ENCODE measurements around the gene GFOD2. TPM values are rescaled to one million over a fixed set of nuclear protein-coding genes. Genes with fewer than 3 reads are reported as not detected.

GFOD2 gene
- total RNA-seq, 1 donor from 2014 or later, result 32.4 TPM

DNA sequence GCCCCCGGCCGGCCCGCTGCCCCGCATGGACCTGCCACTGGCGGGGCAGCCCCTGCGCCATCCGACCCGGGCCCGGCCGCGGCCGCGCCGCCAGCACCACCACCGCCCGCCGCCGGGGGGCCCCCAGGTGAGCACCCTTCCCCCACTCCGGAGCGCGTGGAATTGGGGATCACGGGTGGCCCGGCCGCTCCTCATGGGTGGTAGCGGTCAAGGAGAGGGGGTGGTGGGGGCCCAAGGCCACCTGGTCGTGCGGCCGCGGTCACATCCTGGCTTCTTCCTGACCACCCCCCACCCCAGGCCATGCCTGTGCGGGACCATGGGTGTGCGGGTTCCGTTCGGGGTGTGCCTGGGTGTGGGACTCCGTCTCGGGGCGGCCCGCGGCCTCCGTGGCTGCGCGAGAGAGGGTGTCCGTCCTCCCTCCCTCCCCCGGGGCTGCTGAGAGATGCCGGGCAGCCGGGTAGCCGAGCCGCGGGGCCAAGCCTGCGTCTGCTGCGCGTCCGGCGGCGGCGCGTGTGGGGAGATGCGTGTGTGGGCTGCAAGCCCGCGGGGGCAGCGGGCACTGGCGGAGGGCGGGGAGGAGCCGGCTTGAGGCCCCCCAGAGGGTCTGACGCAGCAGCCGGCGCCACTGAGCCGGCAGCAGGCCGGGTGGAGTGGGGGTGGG lies 65.9 kb downstream of the GFOD2 start:
- Histone ChIP-seq H3K4me2 (ENCODE audit: low read length) (peak overlapping the region; percentile 91), H3K36me3 (ENCODE audit: insufficient read depth, low read length) (no peaks in the 10 kb centered on the region), H2AFZ (ENCODE audit: low read depth, low read length) (peak overlapping the region; percentile 34), H3K4me1 (ENCODE audit: insufficient read depth, low read length) (peaks cover 7% of the 10 kb centered on the region), H4K20me1 (ENCODE audit: insufficient read depth, low read length) (peaks cover 23% of the 10 kb centered on the region), H3K9ac (ENCODE audit: low read length) (peak overlapping the region; percentile 27), H3K4me3 (ENCODE audit: insufficient read depth, low read depth, low read length) (peak overlapping the region; percentile 60), H3K79me2 (ENCODE audit: insufficient read depth, low read length) (no peaks in the 10 kb centered on the region), H3K9me3 (ENCODE audit: insufficient read depth, low read depth, low read length) (no peaks in the 10 kb centered on the region), H3K27ac (ENCODE audit: low read depth, low read length) (no peak overlapping the region), H3K27me3 (ENCODE audit: insufficient read depth, low read length) (peaks cover 36% of the 10 kb centered on the region)
- peak; percentile 83 for TF ChIP-seq EZH2 (IDR thresholded peaks at IDR 0.05; ENCODE audit: insufficient read depth, low read length)
- TF ChIP-seq, protein P1, sequence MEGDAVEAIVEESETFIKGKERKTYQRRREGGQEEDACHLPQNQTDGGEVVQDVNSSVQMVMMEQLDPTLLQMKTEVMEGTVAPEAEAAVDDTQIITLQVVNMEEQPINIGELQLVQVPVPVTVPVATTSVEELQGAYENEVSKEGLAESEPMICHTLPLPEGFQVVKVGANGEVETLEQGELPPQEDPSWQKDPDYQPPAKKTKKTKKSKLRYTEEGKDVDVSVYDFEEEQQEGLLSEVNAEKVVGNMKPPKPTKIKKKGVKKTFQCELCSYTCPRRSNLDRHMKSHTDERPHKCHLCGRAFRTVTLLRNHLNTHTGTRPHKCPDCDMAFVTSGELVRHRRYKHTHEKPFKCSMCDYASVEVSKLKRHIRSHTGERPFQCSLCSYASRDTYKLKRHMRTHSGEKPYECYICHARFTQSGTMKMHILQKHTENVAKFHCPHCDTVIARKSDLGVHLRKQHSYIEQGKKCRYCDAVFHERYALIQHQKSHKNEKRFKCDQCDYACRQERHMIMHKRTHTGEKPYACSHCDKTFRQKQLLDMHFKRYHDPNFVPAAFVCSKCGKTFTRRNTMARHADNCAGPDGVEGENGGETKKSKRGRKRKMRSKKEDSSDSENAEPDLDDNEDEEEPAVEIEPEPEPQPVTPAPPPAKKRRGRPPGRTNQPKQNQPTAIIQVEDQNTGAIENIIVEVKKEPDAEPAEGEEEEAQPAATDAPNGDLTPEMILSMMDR (IDR thresholded peaks at IDR 0.05; ENCODE audit: insufficient read depth, low read depth, low read length), result no peak
- H3K4me1 Mint-ChIP-seq (ENCODE audit: low read depth, unreplicated experiment), result peaks cover 1% of the 10 kb centered on the region
- H3K36me3 Mint-ChIP-seq (ENCODE audit: low read depth, unreplicated experiment), result peaks cover 9% of the 10 kb centered on the region
- peaks cover 50% of the 10 kb centered on the region for H3K27me3 Mint-ChIP-seq (ENCODE audit: low read depth, unreplicated experiment)
- H3K9me3 Mint-ChIP-seq (ENCODE audit: unreplicated experiment), result peaks cover 5% of the 10 kb centered on the region
- no peak for FAIRE-seq
- H3K4me3 Mint-ChIP-seq (ENCODE audit: unreplicated experiment), result peak overlapping the region; percentile 89
- H3K27ac Mint-ChIP-seq (ENCODE audit: unreplicated experiment), result no peak overlapping the region
- DNase-seq (ENCODE audit: low read depth), result no peak

DNA sequence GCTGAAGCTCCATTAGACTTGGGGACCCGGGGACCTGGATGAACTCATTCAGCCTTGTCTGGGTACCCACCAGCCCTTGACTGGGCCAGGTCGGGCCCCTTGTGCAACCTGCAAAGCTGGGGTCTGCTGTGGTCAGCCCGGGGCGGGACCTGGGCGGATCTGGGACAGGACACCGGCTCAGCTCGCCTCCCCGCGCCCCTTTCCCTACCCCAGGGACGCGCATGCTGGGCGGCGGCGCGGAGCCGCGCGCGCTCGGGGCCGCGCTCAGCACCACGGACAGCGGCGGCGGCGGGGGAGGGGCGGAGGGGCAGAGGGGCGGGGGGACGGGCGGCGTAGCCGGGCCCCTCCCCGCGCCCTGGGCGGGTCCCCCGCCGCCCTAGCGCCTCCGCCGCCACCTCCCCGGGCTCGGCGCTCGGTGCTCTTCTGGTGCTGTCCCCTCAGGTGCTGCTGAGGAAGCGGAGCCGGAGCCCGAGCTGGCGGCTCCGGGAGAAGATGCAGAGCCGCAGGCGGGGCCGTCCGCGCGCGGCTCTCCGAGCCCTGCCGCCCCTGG lies 66.5 kb downstream of the GFOD2 start:
- Mint-ChIP-seq H3K27ac (ENCODE audit: unreplicated experiment) (no peak overlapping the region), H3K9me3 (ENCODE audit: unreplicated experiment) (peaks cover 5% of the 10 kb centered on the region), H3K36me3 (ENCODE audit: low read depth, unreplicated experiment) (peaks cover 9% of the 10 kb centered on the region), H3K27me3 (ENCODE audit: low read depth, unreplicated experiment) (peaks cover 50% of the 10 kb centered on the region), H3K4me3 (ENCODE audit: unreplicated experiment) (no peak overlapping the region), H3K4me1 (ENCODE audit: low read depth, unreplicated experiment) (peaks cover 1% of the 10 kb centered on the region)
- no peak overlapping the region for H2AFZ ChIP-seq (ENCODE audit: low read depth, low read length)
- no peaks in the 10 kb centered on the region for H3K79me2 ChIP-seq (ENCODE audit: insufficient read depth, low read length)
- H4K20me1 ChIP-seq (ENCODE audit: insufficient read depth, low read length), result peaks cover 23% of the 10 kb centered on the region
- TF ChIP-seq, protein P1 (IDR thresholded peaks at IDR 0.05; ENCODE audit: insufficient read depth, low read depth, low read length), result no peak
- TF ChIP-seq EZH2 (IDR thresholded peaks at IDR 0.05; ENCODE audit: insufficient read depth, low read length), result no peak
- no peaks in the 10 kb centered on the region for H3K36me3 ChIP-seq (ENCODE audit: insufficient read depth, low read length)
- peak overlapping the region; percentile 91 for H3K4me2 ChIP-seq (ENCODE audit: low read length)
- peaks cover 39% of the 10 kb centered on the region for H3K27me3 ChIP-seq (ENCODE audit: insufficient read depth, low read length)
- no peak for FAIRE-seq
- peaks cover 7% of the 10 kb centered on the region for H3K4me1 ChIP-seq (ENCODE audit: insufficient read depth, low read length)
- DNase-seq (ENCODE audit: low read depth), result no peak
- H3K4me3 ChIP-seq (ENCODE audit: insufficient read depth, low read depth, low read length), result peak overlapping the region; percentile 60
- H3K9ac ChIP-seq (ENCODE audit: low read length), result peak overlapping the region; percentile 27
- no peak overlapping the region for H3K27ac ChIP-seq (ENCODE audit: low read depth, low read length)
- H3K9me3 ChIP-seq (ENCODE audit: insufficient read depth, low read depth, low read length), result no peaks in the 10 kb centered on the region

DNA sequence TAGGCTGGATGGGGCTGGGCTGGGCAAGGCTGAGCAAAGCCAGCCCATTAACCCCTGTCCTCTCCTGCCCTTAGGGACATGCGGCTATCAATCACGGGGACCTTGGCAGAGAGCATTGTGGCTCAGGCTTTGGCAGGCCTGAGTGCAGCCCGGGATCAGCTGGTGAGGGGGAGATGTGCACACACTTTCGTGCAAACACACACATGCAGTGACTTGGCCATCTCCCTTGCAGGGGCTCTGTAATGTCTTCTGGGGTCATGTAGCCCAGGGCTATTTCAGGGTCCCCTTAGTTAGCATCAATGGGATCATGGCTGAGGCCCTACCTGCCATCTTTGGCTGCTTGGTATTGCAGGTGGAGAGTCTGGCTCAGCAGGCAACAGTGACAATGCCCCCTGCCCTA lies 67.3 kb downstream of the GFOD2 start:
- Histone ChIP-seq H3K9me3 (ENCODE audit: insufficient read depth, low read depth, low read length) (no peaks in the 10 kb centered on the region), H3K4me2 (ENCODE audit: low read length) (no peak overlapping the region), H3K9ac (ENCODE audit: low read length) (no peak overlapping the region), H3K4me1 (ENCODE audit: insufficient read depth, low read length) (peaks cover 7% of the 10 kb centered on the region), H4K20me1 (ENCODE audit: insufficient read depth, low read length) (peaks cover 23% of the 10 kb centered on the region), H3K36me3 (ENCODE audit: insufficient read depth, low read length) (no peaks in the 10 kb centered on the region), H3K4me3 (ENCODE audit: insufficient read depth, low read depth, low read length) (no peak overlapping the region), H3K27me3 (ENCODE audit: insufficient read depth, low read length) (peaks cover 39% of the 10 kb centered on the region), H3K79me2 (ENCODE audit: insufficient read depth, low read length) (no peaks in the 10 kb centered on the region), H2AFZ (ENCODE audit: low read depth, low read length) (no peak overlapping the region), H3K27ac (ENCODE audit: low read depth, low read length) (no peak overlapping the region)
- Mint-ChIP-seq H3K27ac (ENCODE audit: unreplicated experiment) (no peak overlapping the region), H3K36me3 (ENCODE audit: low read depth, unreplicated experiment) (peaks cover 9% of the 10 kb centered on the region), H3K9me3 (ENCODE audit: unreplicated experiment) (peaks cover 5% of the 10 kb centered on the region), H3K27me3 (ENCODE audit: low read depth, unreplicated experiment) (peaks cover 54% of the 10 kb centered on the region), H3K4me1 (ENCODE audit: low read depth, unreplicated experiment) (peaks cover 1% of the 10 kb centered on the region), H3K4me3 (ENCODE audit: unreplicated experiment) (peak overlapping the region; percentile 72)
- FAIRE-seq, result no peak
- TF ChIP-seq, protein P1 (IDR thresholded peaks at IDR 0.05; ENCODE audit: insufficient read depth, low read depth, low read length), result no peak
- no peak for TF ChIP-seq EZH2 (IDR thresholded peaks at IDR 0.05; ENCODE audit: insufficient read depth, low read length)
- no peak for DNase-seq (ENCODE audit: low read depth)

All from astrocyte (in vitro differentiated cells and primary cell).